ENCODE results near the gene JARID2. TPM values are rescaled to one million over a fixed set of nuclear protein-coding genes. Genes with fewer than 3 reads are reported as not detected.

Gene JARID2
- total and polyA plus RNA-seq, 10 of the 15 experiments (the other 5 are each of a cell fraction or from before 2014, with no cell fraction given), result 4.2 to 21.6 (median 11.7) TPM

DNA sequence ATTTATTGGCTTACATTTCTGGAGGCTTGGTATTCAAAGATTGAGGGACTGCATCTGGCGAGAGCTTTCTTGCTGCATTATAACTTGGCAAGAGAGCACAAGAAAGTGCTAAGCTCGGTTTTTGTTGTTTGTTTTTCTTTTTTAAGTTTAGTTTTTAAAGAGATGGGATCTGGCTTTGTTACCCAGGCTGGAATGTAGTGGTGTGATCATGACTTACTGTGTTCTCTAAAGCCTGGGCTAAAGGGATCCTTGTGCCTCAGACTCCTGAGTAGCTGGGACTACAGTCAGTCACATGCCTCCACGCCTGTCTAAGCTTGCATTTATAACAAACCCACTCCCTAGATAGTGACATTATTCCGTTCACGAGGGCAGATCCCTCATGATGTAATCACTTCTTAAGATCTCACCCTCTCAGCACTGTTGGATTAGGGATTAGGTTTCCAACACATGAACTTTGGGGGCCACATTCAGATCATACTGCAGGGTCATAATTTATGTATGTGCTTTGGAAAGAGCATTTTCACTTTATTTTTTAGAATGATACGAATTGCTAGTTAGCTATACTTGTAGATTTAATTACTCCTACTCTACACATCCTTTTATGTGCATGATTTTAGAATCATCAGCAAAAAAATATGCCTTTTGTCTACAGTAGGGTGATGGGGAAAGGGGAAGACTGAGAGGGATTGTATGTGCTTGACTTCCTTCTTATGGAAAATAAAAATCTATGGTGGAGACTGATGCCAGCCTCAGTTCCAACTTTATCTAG is 167.8 kb downstream of the JARID2 start:
- RAD21 ChIA-PET (ENCODE audit: unreplicated experiment), result interaction anchor here (1.1 to 7.6 kb wide), 2 partner anchors 8 to 10 kb away, joined by 4 to 54 read pairs; no protein-coding TSS in a partner anchor
- POLR2A ChIA-PET, result interaction anchor here (0.7 to 5.0 kb wide), 4 partner anchors 8 to 25 kb away, joined by 3 to 55 read pairs (median 6); no protein-coding TSS in a partner anchor
- no TSS peak for BruUV-seq (replicated peaks)
- FAIRE-seq (no peak), ATAC-seq (no peak), DNase-seq (ENCODE audit: low read depth, low spot score) (no peak)
- H3K27ac ChIP-seq (ENCODE audit: control insufficient read depth, insufficient read depth), result no peak overlapping the region
- H3K79me2 ChIP-seq (ENCODE audit: control insufficient read depth, insufficient read depth, low read length), result peaks cover 51% of the 10 kb centered on the region
- no peaks in the 10 kb centered on the region for H3K27me3 ChIP-seq (replicated peaks in 1 of 2; ENCODE audit: control insufficient read depth in 2 of 2, insufficient read depth in 2 of 2, low read length in 1 of 2)
- in situ Hi-C loops (cut with MboI), result no loop called here
- CTCF ChIA-PET, result interaction anchor here (0.7 to 5.2 kb wide), 7 partner anchors 8 to 50 kb away, joined by 3 to 29 read pairs (median 4); no protein-coding TSS in a partner anchor
- H3K36me3 ChIP-seq (ENCODE audit: control insufficient read depth in 2 of 2, insufficient read depth in 2 of 2, low read length in 1 of 2), result peaks cover 4 to 5% of the 10 kb centered on the region in 2 experiments; a peak in 3 of 4 replicates
- H3K9ac ChIP-seq (ENCODE audit: control insufficient read depth, insufficient read depth, low read length), result no peak overlapping the region
- peaks cover 24% of the 10 kb centered on the region for H3K4me1 ChIP-seq (ENCODE audit: control insufficient read depth, insufficient read depth, low read length)
- H3K9me3 ChIP-seq (replicated peaks; ENCODE audit: control insufficient read depth, insufficient read depth, low read length), result peaks cover 8% of the 10 kb centered on the region
- peaks cover 2% of the 10 kb centered on the region; the same call in 1 of the 2 replicates for H4K20me1 ChIP-seq (ENCODE audit: control insufficient read depth, insufficient read depth)
- H3K4me3 ChIP-seq, result no peak overlapping the region
- 79% methylated on average over 6 of the region's 6 CpGs for WGBS (ENCODE audit: insufficient coverage, insufficient replicate concordance, low lambda C conversion rate, missing lambda C conversion rate)
- H2AFZ ChIP-seq (ENCODE audit: control insufficient read depth, low read depth, low read length), result no peak overlapping the region
- SMC1A ChIA-PET (ENCODE audit: uncharacterized antibody, unreplicated experiment), result interaction anchor here (0.9 to 8.7 kb wide), 9 partner anchors 8 to 164 kb away, joined by 3 to 143 read pairs (median 8); no protein-coding TSS in a partner anchor
- TF ChIP-seq, protein P1, sequence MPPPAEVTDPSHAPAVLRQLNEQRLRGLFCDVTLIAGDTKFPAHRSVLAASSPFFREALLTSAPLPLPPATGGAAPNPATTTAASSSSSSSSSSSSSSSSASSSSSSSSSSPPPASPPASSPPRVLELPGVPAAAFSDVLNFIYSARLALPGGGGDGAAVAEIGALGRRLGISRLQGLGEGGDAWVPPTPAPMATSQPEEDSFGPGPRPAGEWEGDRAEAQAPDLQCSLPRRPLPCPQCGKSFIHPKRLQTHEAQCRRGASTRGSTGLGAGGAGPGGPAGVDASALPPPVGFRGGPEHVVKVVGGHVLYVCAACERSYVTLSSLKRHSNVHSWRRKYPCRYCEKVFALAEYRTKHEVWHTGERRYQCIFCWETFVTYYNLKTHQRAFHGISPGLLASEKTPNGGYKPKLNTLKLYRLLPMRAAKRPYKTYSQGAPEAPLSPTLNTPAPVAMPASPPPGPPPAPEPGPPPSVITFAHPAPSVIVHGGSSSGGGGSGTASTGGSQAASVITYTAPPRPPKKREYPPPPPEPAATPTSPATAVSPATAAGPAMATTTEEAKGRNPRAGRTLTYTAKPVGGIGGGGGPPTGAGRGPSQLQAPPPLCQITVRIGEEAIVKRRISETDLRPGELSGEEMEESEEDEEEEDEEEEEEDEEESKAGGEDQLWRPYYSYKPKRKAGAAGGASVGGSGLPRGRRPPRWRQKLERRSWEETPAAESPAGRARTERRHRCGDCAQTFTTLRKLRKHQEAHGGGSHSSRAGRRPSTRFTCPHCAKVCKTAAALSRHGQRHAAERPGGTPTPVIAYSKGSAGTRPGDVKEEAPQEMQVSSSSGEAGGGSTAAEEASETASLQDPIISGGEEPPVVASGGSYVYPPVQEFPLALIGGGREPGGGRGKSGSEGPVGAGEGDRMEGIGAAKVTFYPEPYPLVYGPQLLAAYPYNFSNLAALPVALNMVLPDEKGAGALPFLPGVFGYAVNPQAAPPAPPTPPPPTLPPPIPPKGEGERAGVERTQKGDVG (CRISPR knock-in tag; IDR thresholded peaks at IDR 0.05), result no peak
- no peak for TF ChIP-seq NRF1 (conservative IDR thresholded peaks at IDR 0.05; ENCODE audit: low read depth, low read length)
- TF ChIP-seq ZBTB11 (CRISPR knock-in tag; IDR thresholded peaks at IDR 0.05), result no peak
- no peak for TF ChIP-seq ATF7 (IDR thresholded peaks at IDR 0.05; ENCODE audit: low read depth)
- no peak for TF ChIP-seq MYC (IDR thresholded peaks at IDR 0.05; ENCODE audit: insufficient read depth, insufficient read length, insufficient replicate concordance, low read length, severe bottlenecking)
- TF ChIP-seq RB1 (IDR thresholded peaks at IDR 0.05; ENCODE audit: borderline replicate concordance), result no peak
- TF ChIP-seq MEF2A (IDR thresholded peaks at IDR 0.05; ENCODE audit: insufficient read depth, low read depth, low read length), result no peak
- TF ChIP-seq YY1 (IDR thresholded peaks at IDR 0.05; ENCODE audit: low read depth, low read length), result no peak
- TF ChIP-seq IRF5 (IDR thresholded peaks at IDR 0.05; ENCODE audit: borderline replicate concordance), result no peak
- no peak for TF ChIP-seq HCFC1 (IDR thresholded peaks at IDR 0.05; ENCODE audit: low read length)
- intact Hi-C loops (cut with micrococcal nuclease; ENCODE audit: unreplicated experiment), result no loop called here
- H3K4me2 ChIP-seq (ENCODE audit: control insufficient read depth, insufficient read depth), result no peak overlapping the region
